HCT116 (cell line): ENCODE measurements around the gene SLC24A1. TPM values are rescaled to one million over a fixed set of nuclear protein-coding genes. Genes with fewer than 3 reads are reported as not detected.

Experiments used
- ATAC-seq: fragments of 200-7000 bp; cut with Tn5 transposase; 2 replicates; pipeline ENCODE4 v1.9.1; 2020; ENCODE audit warnings: mild to moderate bottlenecking, moderate library complexity
- BruUV-seq: library from RNA; stranded (reverse); fragments of 400-500 nt; replicated peaks from 2 replicates; lab custom pipeline; 2021; lab: Mats Ljungman, UMichigan
- CTCF ChIA-PET: fragments of 300-600 bp; sonication (Branson Sonifier 250); formaldehyde crosslinking; loops from one replicate; lab custom pipeline; 2021; ENCODE audit warnings: antibody characterized with exemption; lab: Charles Lee
- POLR2A ChIA-PET: fragments of 300-600, 350-600 bp; sonication (Branson Sonifier 250); formaldehyde crosslinking; loops from one replicate; lab custom pipeline; 2021; ENCODE audit warnings: antibody characterized with exemption; lab: Charles Lee
- RAD21 ChIA-PET, 2 experiments: fragments of 300-600 bp; sonication (Branson Sonifier 250); formaldehyde crosslinking; loops; one replicate each; lab custom pipeline; 2023; ENCODE audit warnings: low total read pairs in 2 of 2; ENCODE audit not compliant: uncharacterized antibody in 2 of 2, unreplicated experiment in 2 of 2, low non-redundant PET in 1 of 2; lab: Charles Lee
- DNase-seq: peaks from one replicate; pipeline ENCODE4 v3.0.0-alpha.2; 2010; ENCODE audit warnings: low read depth, low spot score
- H2AFZ ChIP-seq: fragments of 200-600 bp; shearing (Covaris generic), sonication (generic); 2 replicates; pipeline ENCODE4 v1.6.1; 2017; ENCODE audit warnings: low read depth, mixed run types, mixed read lengths, antibody characterized with exemption, low read length; ENCODE audit not compliant: poor library complexity, severe bottlenecking
- H3K27ac ChIP-seq: 2 replicates; pipeline ENCODE4 v1.5.1; 2012; ENCODE audit warnings: low read depth, low read length
- H3K27me3 ChIP-seq: fragments of 200-600 bp; sonication (generic); 2 replicates; pipeline ENCODE4 v1.6.1; 2016; ENCODE audit warnings: mixed run types, low read length, mixed read lengths; ENCODE audit not compliant: insufficient read depth
- H3K36me3 ChIP-seq, 2 experiments: fragments of 200-500 bp in 1 of 2; fragments of 200-600 bp in 1 of 2; sonication (Bioruptor generic) in 1 of 2; sonication (generic) in 1 of 2; 2 replicates each; pipeline versions ENCODE4 v1.5.1 to v1.6.1; 2014 to 2016; ENCODE audit warnings: low read length in 2 of 2, inconsistent platforms in 1 of 2, mixed read lengths in 1 of 2, mixed run types in 1 of 2; ENCODE audit not compliant: insufficient read depth in 2 of 2, control insufficient read depth in 1 of 2
- H3K4me1 ChIP-seq, 2 experiments: fragments of 200-600 bp in 1 of 2; sonication (generic) in 1 of 2; 2 replicates each; pipeline versions ENCODE4 v1.5.1 to v1.6.1; 2012 to 2017; ENCODE audit warnings: low read length in 2 of 2, inconsistent platforms in 1 of 2, mild to moderate bottlenecking in 1 of 2, mixed read lengths in 1 of 2, mixed run types in 1 of 2, moderate library complexity in 1 of 2; ENCODE audit not compliant: insufficient read depth in 2 of 2, control insufficient read depth in 1 of 2
- H3K4me2 ChIP-seq: fragments of 200-600 bp; sonication (generic); 2 replicates; pipeline ENCODE4 v1.6.1; 2017; ENCODE audit warnings: mixed run types, low read length, mixed read lengths
- H3K4me3 ChIP-seq, 2 experiments: fragments of 200-600 bp in 1 of 2; sonication (generic) in 1 of 2; replicated peaks in 1 of 2; 2 replicates each; pipeline ENCODE4 v1.5.1; 2011 to 2016; ENCODE audit warnings: low read length in 2 of 2, control low read depth in 1 of 2, low read depth in 1 of 2, mild to moderate bottlenecking in 1 of 2, mixed read lengths in 1 of 2, mixed run types in 1 of 2
- H3K79me2 ChIP-seq: fragments of 200-600 bp; sonication (generic); 2 replicates; pipeline ENCODE4 v1.6.1; 2017; ENCODE audit warnings: mild to moderate bottlenecking, mixed run types, low read length, moderate library complexity, mixed read lengths; ENCODE audit not compliant: insufficient read depth
- H3K9ac ChIP-seq: fragments of 200-600 bp; sonication (generic); 2 replicates; pipeline ENCODE4 v1.6.1; 2016; ENCODE audit warnings: low read length, mixed read lengths
- H3K9me2 ChIP-seq: fragments of 200-600 bp; sonication (generic), shearing (Covaris generic); 2 replicates; pipeline ENCODE4 v1.6.1; 2017; ENCODE audit warnings: mixed run types, mild to moderate bottlenecking, moderate library complexity; ENCODE audit not compliant: insufficient read depth
- H3K9me3 ChIP-seq, 2 experiments: fragments of 200-500 bp in 1 of 2; fragments of 200-600 bp in 1 of 2; sonication (Bioruptor generic) in 1 of 2; sonication (generic) in 1 of 2; 2 replicates each; pipeline ENCODE4 v1.6.1; 2014 to 2017; ENCODE audit warnings: low read length in 2 of 2, mixed read lengths in 2 of 2, inconsistent platforms in 1 of 2, low read depth in 1 of 2, mild to moderate bottlenecking in 1 of 2, mixed run types in 1 of 2, moderate library complexity in 1 of 2; ENCODE audit not compliant: control insufficient read depth in 1 of 2, insufficient read depth in 1 of 2
- H4K20me1 ChIP-seq: fragments of 200-600 bp; sonication (generic), shearing (Covaris generic); 2 replicates; pipeline ENCODE4 v1.6.1; 2017; ENCODE audit warnings: mixed run types, mild to moderate bottlenecking, moderate library complexity; ENCODE audit not compliant: insufficient read depth
- ATF3 ChIP-seq: IDR thresholded peaks from 2 replicates; pipeline ENCODE4 v1.6.1; 2012
- CBX3 ChIP-seq: IDR thresholded peaks from 2 replicates; pipeline ENCODE4 v1.6.1; 2012; ENCODE audit warnings: low read depth
- CTCF ChIP-seq, 3 experiments: fragments of 200-600 bp in 1 of 3; sonication (generic) in 1 of 3; IDR thresholded peaks in 2 of 3; conservative IDR thresholded peaks in 1 of 3; 2 replicates each; pipeline ENCODE4 v1.5.1; 2012 to 2017; ENCODE audit warnings: low read depth in 2 of 3, low read length in 2 of 3, antibody characterized with exemption in 1 of 3, borderline replicate concordance in 1 of 3, control low read depth in 1 of 3, mild to moderate bottlenecking in 1 of 3, mixed read lengths in 1 of 3, mixed run types in 1 of 3, moderate library complexity in 1 of 3; ENCODE audit not compliant: insufficient read depth in 1 of 3
- ELF1 ChIP-seq: IDR thresholded peaks from 2 replicates; pipeline ENCODE4 v1.6.1; 2012; ENCODE audit warnings: low read depth, borderline replicate concordance
- JUND ChIP-seq: IDR thresholded peaks from 2 replicates; pipeline ENCODE4 v1.6.1; 2012
- MAX ChIP-seq: IDR thresholded peaks from 2 replicates; pipeline ENCODE4 v1.6.1; 2012
- RAD21 ChIP-seq: IDR thresholded peaks from 2 replicates; pipeline ENCODE4 v1.6.1; 2012; ENCODE audit warnings: low read depth, mild to moderate bottlenecking
- SIN3A ChIP-seq: IDR thresholded peaks from 2 replicates; pipeline ENCODE4 v1.6.1; 2012; ENCODE audit warnings: low read depth
- SP1 ChIP-seq: IDR thresholded peaks from 2 replicates; pipeline ENCODE4 v1.6.1; 2012; ENCODE audit warnings: low read depth
- TCF7L2 ChIP-seq: IDR thresholded peaks from 2 replicates; pipeline ENCODE4 v1.7.0; 2011; ENCODE audit warnings: borderline replicate concordance, inconsistent platforms; ENCODE audit not compliant: insufficient read depth, insufficient read length; ENCODE audit errors: extremely low read depth
- ZBTB33 ChIP-seq: IDR thresholded peaks from 2 replicates; pipeline ENCODE4 v1.6.1; 2011; ENCODE audit warnings: mild to moderate bottlenecking, low read length, moderate library complexity; ENCODE audit not compliant: insufficient replicate concordance; ENCODE audit errors: extremely low read depth
- intact Hi-C: fragments of 100-400 bp; cut with micrococcal nuclease; formaldehyde crosslinking; loops from 2 replicates; pipeline ENCODE4 v1.10.0; 2022
- total RNA-seq: library from RNA; stranded (reverse); gene quantifications from one replicate; pipeline ENCODE4 v1.2.1, GENCODE V29; 2021; ENCODE audit not compliant: unreplicated experiment

SLC24A1 gene
- total RNA-seq, 1 experiment from 2014 or later = 15.9 TPM

GRCh38 chr15:65612616-65612946 lies 9.2 kb upstream of the SLC24A1 start:
- Histone ChIP-seq H2AFZ (no peak overlapping the region), H4K20me1 (no peaks in the 10 kb centered on the region), H3K4me3 (no peak overlapping the region), H3K27ac (no peak overlapping the region), H3K79me2 (peaks cover 33% of the 10 kb centered on the region), H3K9me2 (no peaks in the 10 kb centered on the region), H3K4me1 (peaks cover 15 to 19% of the 10 kb centered on the region in 2 experiments), H3K27me3 (no peaks in the 10 kb centered on the region), H3K9ac (0 out of 2 replicates have a peak overlapping the region, but pooled peaks have one; percentile 96), H3K36me3 (no peaks in the 10 kb centered on the region; a peak in 1 of 4 replicates), H3K4me2 (peak overlapping the region; percentile 76), H3K9me3 (no peaks in the 10 kb centered on the region)
- TF ChIP-seq SP1 (no peak), ATF3 (no peak), ELF1 (no peak), TCF7L2 (no peak), MAX (no peak), CBX3 (no peak), SIN3A (no peak), RAD21 (no peak), JUND (no peak), ZBTB33 (no peak), CTCF (IDR thresholded peaks at IDR 0.05 in 2 of 3, conservative IDR thresholded peaks at IDR 0.05 in 1 of 3; ENCODE audit: borderline replicate concordance in 1 of 3, insufficient read depth in 1 of 3, low read depth in 2 of 3, low read length in 2 of 3) (no peak)
- BruUV-seq = no TSS peak
- ATAC-seq = no peak
- ChIA-PET POLR2A (no interaction called here), CTCF (no interaction called here), RAD21 (interaction anchor here in 1 of 2 experiments (0.6 kb wide), 1 partner anchor 64 kb away, joined by 4 read pairs; no protein-coding TSS in a partner anchor)
- intact Hi-C loops = loop anchor here (5.0 kb wide), 1 partner anchor 290 kb away; no protein-coding TSS in a partner anchor
- no peak for DNase-seq
